CD4-positive, alpha-beta T cell (primary cell): ENCODE measurements around the gene ITGAL. TPM values are rescaled to one million over a fixed set of nuclear protein-coding genes. Genes with fewer than 3 reads are reported as not detected.

ENCODE experiments used
- ATAC-seq: fragments of 200-7000 bp; cut with Tn5 transposase; one replicate; pipeline ENCODE4 v1.10.0; 2022; ENCODE audit warnings: mild to moderate bottlenecking; ENCODE audit not compliant: poor library complexity
- CTCF ChIA-PET: fragments of 350-600 bp; sonication (Branson Sonifier 250); formaldehyde crosslinking; loops from one replicate; lab custom pipeline; 2021; ENCODE audit warnings: antibody characterized with exemption, inconsistent platforms; lab: Charles Lee
- POLR2A ChIA-PET: fragments of 350-600 bp; sonication (Branson Sonifier 250); formaldehyde crosslinking; loops from one replicate; lab custom pipeline; 2021; ENCODE audit warnings: antibody characterized with exemption, inconsistent platforms; lab: Charles Lee
- DNase-seq, 14 experiments: peaks; one replicate each; pipeline ENCODE4 v3.0.0-alpha.2; 2013 to 2020; ENCODE audit warnings: mixed read lengths in 2 of 14
- H3K27ac ChIP-seq, 2 donors: one replicate each; pipeline versions ENCODE4 v1.5.1 to v1.7.0; 2013; ENCODE audit warnings: low read length in 2 of 2, low read depth in 1 of 2, mild to moderate bottlenecking in 1 of 2
- H3K27me3 ChIP-seq, 2 experiments: 1 replicate in 1 of 2; 2 replicates in 1 of 2; pipeline versions ENCODE4 v1.6.1 to v1.7.0; 2013; ENCODE audit warnings: low read length in 2 of 2, control low read depth in 1 of 2, mild to moderate bottlenecking in 1 of 2, moderate library complexity in 1 of 2; ENCODE audit not compliant: insufficient read depth in 2 of 2, control insufficient read depth in 1 of 2
- H3K36me3 ChIP-seq: one replicate; pipeline ENCODE4 v1.6.1; 2013; ENCODE audit warnings: low read length, control low read depth; ENCODE audit not compliant: insufficient read depth
- H3K4me1 ChIP-seq: one replicate; pipeline ENCODE4 v1.6.1; 2013; ENCODE audit warnings: low read length, control low read depth; ENCODE audit not compliant: insufficient read depth
- H3K4me3 ChIP-seq: one replicate; pipeline ENCODE4 v1.5.1; 2013; ENCODE audit warnings: mild to moderate bottlenecking, low read length, moderate library complexity
- H3K9me3 ChIP-seq, 2 experiments: 1 replicate in 1 of 2; 2 replicates in 1 of 2; pipeline versions ENCODE4 v1.6.1 to v1.7.0; 2013; ENCODE audit warnings: low read length in 2 of 2, mild to moderate bottlenecking in 2 of 2, control low read depth in 1 of 2, moderate library complexity in 1 of 2; ENCODE audit not compliant: control insufficient read depth in 1 of 2, insufficient read depth in 1 of 2
- H3K27ac Mint-ChIP-seq: one replicate; pipeline ENCODE4 v1.8.0; 2020; ENCODE audit warnings: mixed read lengths
- H3K27me3 Mint-ChIP-seq: one replicate; pipeline ENCODE4 v1.8.0; 2021; ENCODE audit warnings: mixed read lengths
- H3K36me3 Mint-ChIP-seq: one replicate; pipeline ENCODE4 v1.8.0; 2021; ENCODE audit warnings: low read depth, mixed read lengths
- H3K4me1 Mint-ChIP-seq: one replicate; pipeline ENCODE4 v1.8.0; 2021; ENCODE audit warnings: low read depth, mixed read lengths
- H3K4me3 Mint-ChIP-seq: one replicate; pipeline ENCODE4 v1.8.0; 2020; ENCODE audit warnings: mild to moderate bottlenecking, mixed read lengths
- H3K9me3 Mint-ChIP-seq: one replicate; pipeline ENCODE4 v1.8.0; 2020; ENCODE audit warnings: mixed read lengths
- CTCF ChIP-seq: fragments of 200-600 bp; IDR thresholded peaks from one replicate; pipeline ENCODE4 v1.8.0; 2022; ENCODE audit warnings: antibody characterized with exemption, mild to moderate bottlenecking
- intact Hi-C, 2 experiments: fragments of 100-400 bp; cut with DNase I in 1 of 2; cut with micrococcal nuclease in 1 of 2; formaldehyde crosslinking; loops; one replicate each; pipeline versions ENCODE4 v1.15.1 to v1.9.0; 2023 to 2025; cut with DNase I, micrococcal nuclease
- total RNA-seq, 174 experiments: library from RNA in 2 of 174; stranded (reverse) in 2 of 174; gene quantifications; one replicate each; pipeline ENCODE4 v1.2.3 and lab custom pipeline; 2021 to 2026

The ITGAL gene
- total RNA-seq, 2 experiments from 2014 or later, result 186 to 187 TPM

GRCh38 chr16:30511509-30511908 lies 39.0 kb downstream of the ITGAL start:
- peaks cover 90% of the 10 kb centered on the region for H3K36me3 ChIP-seq
- H3K36me3 Mint-ChIP-seq, result peaks cover 91% of the 10 kb centered on the region

GRCh38 chr16:30515275-30515674 lies 42.7 kb downstream of the ITGAL start:
- no peak overlapping the region for H3K4me3 ChIP-seq
- H3K9me3 ChIP-seq, result no peaks in the 10 kb centered on the region
- Mint-ChIP-seq H3K27me3 (no peaks in the 10 kb centered on the region), H3K27ac (no peak overlapping the region), H3K36me3 (peaks cover 98% of the 10 kb centered on the region), H3K4me1 (no peaks in the 10 kb centered on the region), H3K9me3 (no peaks in the 10 kb centered on the region), H3K4me3 (no peak overlapping the region)
- ChIA-PET POLR2A (no interaction called here), CTCF (interaction anchor here (0.7 kb wide), 1 partner anchor 19 kb away, joined by 3 read pairs; no protein-coding TSS in a partner anchor)
- H3K4me1 ChIP-seq, result peaks cover 5% of the 10 kb centered on the region
- H3K27me3 ChIP-seq, result no peaks in the 10 kb centered on the region
- DNase-seq (no peak), ATAC-seq (no peak)
- peaks cover 95% of the 10 kb centered on the region for H3K36me3 ChIP-seq
- no peak for TF ChIP-seq CTCF
- peak overlapping the region in 1 of 2 donors; percentile 21 for H3K27ac ChIP-seq
- intact Hi-C loops, result loop anchor here in 1 of 2 experiments (5.0 kb wide), 1 partner anchor 33 kb away; no protein-coding TSS in a partner anchor

More at GRCh38 chr16:30511509-30511908, 39.0 kb downstream of the ITGAL start:
- H3K27me3 ChIP-seq, result no peaks in the 10 kb centered on the region
- no peaks in the 10 kb centered on the region for H3K27me3 Mint-ChIP-seq
- peak overlapping the region in 1 of 2 donors; percentile 25 for H3K27ac ChIP-seq
- TF ChIP-seq CTCF, result no peak
- DNase-seq, result no peak
- H3K4me3 Mint-ChIP-seq, result no peak overlapping the region
- peaks cover 5% of the 10 kb centered on the region for H3K4me1 Mint-ChIP-seq
- intact Hi-C loops, result no loop called here
- H3K4me3 ChIP-seq, result no peak overlapping the region
- no peak for ATAC-seq
- H3K9me3 Mint-ChIP-seq, result no peaks in the 10 kb centered on the region
- no peaks in the 10 kb centered on the region for H3K9me3 ChIP-seq
- H3K4me1 ChIP-seq, result peaks cover 5% of the 10 kb centered on the region
- ChIA-PET POLR2A (no interaction called here), CTCF (no interaction called here)
- H3K27ac Mint-ChIP-seq, result peak overlapping the region; percentile 39

- peaks cover 80% of the 10 kb centered on the region for H3K36me3 ChIP-seq
- ChIA-PET POLR2A (interaction anchor here (1.0 to 1.9 kb wide), 4 partner anchors 9 to 67 kb away, joined by 3 to 7 read pairs (median 4); partner anchors contain the start of gene ZNF785), CTCF (no interaction called here)
- H3K36me3 Mint-ChIP-seq, result peaks cover 86% of the 10 kb centered on the region
- no peaks in the 10 kb centered on the region for H3K27me3 ChIP-seq
- DNase-seq (peak in 1 of 14 experiments; percentile 10), ATAC-seq (no peak)
- no peaks in the 10 kb centered on the region for H3K4me1 Mint-ChIP-seq
- peaks cover 6% of the 10 kb centered on the region for H3K4me1 ChIP-seq
- H3K4me3 Mint-ChIP-seq, result no peak overlapping the region
- no peak for TF ChIP-seq CTCF
- H3K9me3 Mint-ChIP-seq, result no peaks in the 10 kb centered on the region
- no peak overlapping the region for H3K4me3 ChIP-seq
- H3K9me3 ChIP-seq, result no peaks in the 10 kb centered on the region
- H3K27ac Mint-ChIP-seq, result peak overlapping the region; percentile 63
- intact Hi-C loops, result loop anchor here in 1 of 2 experiments (2.0 to 5.0 kb wide), 2 partner anchors 20 to 36 kb away; no protein-coding TSS in a partner anchor
- no peak overlapping the region for H3K27ac ChIP-seq
- H3K27me3 Mint-ChIP-seq, result no peaks in the 10 kb centered on the region
Measured at GRCh38 chr16:30518552-30518951, 46.0 kb downstream of the ITGAL start.
